HG03442 (cell line): ENCODE data around the gene ABCC8.
"Not testable (repeated sequence)": the region's sequence is repeated elsewhere in the genome, so short reads cannot be mapped to it uniquely, and the experiment has no call there.

ENCODE experiments used
- ATAC-seq: cut with Tn5 transposase; IDR thresholded peaks from one replicate; pipeline ENCODE4 v1.9.1; 2021; ENCODE audit warnings: mild to moderate bottlenecking, moderate library complexity; ENCODE audit not compliant: unreplicated experiment

Gene ABCC8

GRCh38 chr11:17432002-17432401 is 44.6 kb downstream of the ABCC8 start:
- ATAC-seq: no peak

- no peak for ATAC-seq
These were observed 45.5 kb downstream of the ABCC8 start for GRCh38 chr11:17431139-17431538.

- ATAC-seq: no peak
These were observed 46.0 kb downstream of the ABCC8 start for GRCh38 chr11:17430616-17431015.

- ATAC-seq: no peak
These were observed 47.7 kb downstream of the ABCC8 start for GRCh38 chr11:17428925-17429324.

- no peak for ATAC-seq
These were observed 48.4 kb downstream of the ABCC8 start for GRCh38 chr11:17428261-17428660.

GRCh38 chr11:17426233-17426632 is 50.4 kb downstream of the ABCC8 start:
- not testable (repeated sequence) for ATAC-seq

- no peak for ATAC-seq
These were observed 52.9 kb downstream of the ABCC8 start for GRCh38 chr11:17423533-17424310.

- no peak for ATAC-seq
These were observed 54.9 kb downstream of the ABCC8 start for GRCh38 chr11:17421781-17422180.

GRCh38 chr11:17418444-17419081 is 58.1 kb downstream of the ABCC8 start:
- no peak for ATAC-seq

- no peak for ATAC-seq
These were observed 60.2 kb downstream of the ABCC8 start for GRCh38 chr11:17416492-17416891.

- ATAC-seq: no peak
These were observed 61.0 kb downstream of the ABCC8 start for GRCh38 chr11:17415523-17416104.

GRCh38 chr11:17414992-17415391 is 61.7 kb downstream of the ABCC8 start:
- ATAC-seq: no peak

GRCh38 chr11:17414317-17414737 is 62.3 kb downstream of the ABCC8 start:
- no peak for ATAC-seq

GRCh38 chr11:17413414-17414316 is 63.0 kb downstream of the ABCC8 start:
- ATAC-seq: no peak

GRCh38 chr11:17412488-17413180 is 64.0 kb downstream of the ABCC8 start:
- ATAC-seq: no peak

GRCh38 chr11:17411418-17411817 is 65.2 kb downstream of the ABCC8 start:
- ATAC-seq: no peak

- no peak for ATAC-seq
These were observed 65.9 kb downstream of the ABCC8 start for GRCh38 chr11:17410606-17411379.

GRCh38 chr11:17408641-17409040 is 68.0 kb downstream of the ABCC8 start:
- no peak for ATAC-seq

- ATAC-seq: no peak
These were observed 68.6 kb downstream of the ABCC8 start for GRCh38 chr11:17408026-17408425.

- no peak for ATAC-seq
These were observed 69.1 kb downstream of the ABCC8 start for GRCh38 chr11:17407575-17407974.
